HG02852 (cell line): ENCODE data around the gene CMTM6.
"Not testable (repeated sequence)": the region's sequence is repeated elsewhere in the genome, so short reads cannot be mapped to it uniquely, and the experiment has no call there.

Experiments
- ATAC-seq: cut with Tn5 transposase; IDR thresholded peaks from one replicate; pipeline ENCODE4 v1.9.1; 2021; ENCODE audit warnings: mild to moderate bottlenecking, moderate library complexity; ENCODE audit not compliant: unreplicated experiment

The CMTM6 gene, protein sequence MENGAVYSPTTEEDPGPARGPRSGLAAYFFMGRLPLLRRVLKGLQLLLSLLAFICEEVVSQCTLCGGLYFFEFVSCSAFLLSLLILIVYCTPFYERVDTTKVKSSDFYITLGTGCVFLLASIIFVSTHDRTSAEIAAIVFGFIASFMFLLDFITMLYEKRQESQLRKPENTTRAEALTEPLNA

DNA sequence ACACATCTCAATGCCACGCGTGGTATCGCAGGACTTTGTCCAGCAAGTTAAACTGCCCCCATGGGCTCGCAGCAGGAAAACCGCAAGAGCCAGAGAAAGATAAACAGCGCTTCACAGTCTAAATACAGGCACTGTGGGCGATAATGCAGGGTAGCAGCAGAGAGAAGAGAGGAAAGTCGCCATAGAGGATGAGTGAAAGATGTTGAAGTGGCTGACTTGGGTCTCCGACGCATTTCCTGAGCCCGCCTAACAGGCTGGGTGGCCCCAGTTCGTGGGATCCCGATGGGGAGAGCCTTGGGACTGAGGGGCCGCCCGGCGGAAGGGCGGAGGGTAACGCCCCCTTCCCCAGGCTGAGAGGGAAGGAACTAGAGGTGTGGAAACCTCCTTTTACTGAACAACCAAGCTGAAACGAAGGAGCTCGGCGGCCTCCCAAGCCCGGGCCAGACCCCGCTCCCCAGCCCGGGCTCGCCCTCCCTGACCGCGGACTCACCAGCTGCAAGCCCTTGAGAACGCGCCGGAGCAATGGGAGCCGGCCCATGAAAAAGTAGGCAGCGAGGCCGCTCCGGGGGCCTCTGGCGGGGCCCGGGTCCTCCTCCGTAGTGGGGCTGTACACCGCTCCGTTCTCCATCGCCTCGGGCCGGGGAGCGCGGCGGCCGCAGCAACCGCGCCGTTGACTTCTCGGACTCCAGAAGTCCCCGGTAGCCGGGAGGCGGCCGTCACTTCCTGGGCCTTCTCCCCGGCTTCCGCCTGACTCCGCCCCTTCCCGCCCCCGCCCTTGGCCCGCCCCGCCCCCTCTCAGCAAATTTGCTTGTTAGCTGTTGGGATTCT is at the start of gene CMTM6:
TSS of gene CMTM6 (minus strand) at position 735 of the 828 bp plus-strand sequence. CDS start at position 628, 107 bp downstream.
- ATAC-seq = peak; percentile 73

DNA sequence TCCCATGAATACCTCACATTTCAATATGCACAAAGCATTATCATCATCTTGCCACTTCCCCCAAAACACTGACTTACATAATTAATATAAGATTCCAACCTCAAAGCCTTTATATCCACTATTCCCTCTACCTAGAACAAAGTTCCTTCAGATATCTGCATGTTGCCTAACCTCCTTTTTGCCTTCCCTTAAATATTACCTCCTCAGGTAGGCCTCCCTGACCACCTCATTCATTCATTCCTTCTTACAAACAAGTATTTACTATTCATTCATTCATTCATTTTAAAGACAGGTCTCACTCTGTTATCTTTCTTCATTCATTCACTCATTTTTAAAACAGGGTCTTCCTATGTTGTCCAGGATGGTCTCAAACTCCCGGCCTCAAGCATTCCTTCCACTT is 49.4 kb upstream of the CMTM6 start:
- no peak for ATAC-seq

DNA sequence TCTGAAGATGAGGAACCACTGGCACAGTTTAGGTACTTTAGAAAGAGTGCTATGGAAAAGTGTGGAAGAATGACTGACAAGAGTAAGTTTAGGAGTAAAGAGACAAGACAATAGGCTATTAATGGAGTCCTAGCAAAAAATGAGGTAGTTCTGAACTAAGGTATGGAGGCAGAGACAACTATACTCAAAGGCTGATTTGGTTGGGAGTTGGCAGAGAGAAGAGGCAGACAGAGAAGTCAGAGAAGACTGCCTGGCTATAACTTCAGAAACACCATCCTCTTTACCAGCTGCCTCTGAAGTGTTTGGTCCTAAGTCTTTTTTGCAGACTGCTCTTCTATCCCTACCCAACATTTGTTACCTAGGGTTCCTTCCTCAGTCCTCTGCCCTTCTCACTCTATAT is 48.8 kb upstream of the CMTM6 start:
- peak; percentile 12 for ATAC-seq

DNA sequence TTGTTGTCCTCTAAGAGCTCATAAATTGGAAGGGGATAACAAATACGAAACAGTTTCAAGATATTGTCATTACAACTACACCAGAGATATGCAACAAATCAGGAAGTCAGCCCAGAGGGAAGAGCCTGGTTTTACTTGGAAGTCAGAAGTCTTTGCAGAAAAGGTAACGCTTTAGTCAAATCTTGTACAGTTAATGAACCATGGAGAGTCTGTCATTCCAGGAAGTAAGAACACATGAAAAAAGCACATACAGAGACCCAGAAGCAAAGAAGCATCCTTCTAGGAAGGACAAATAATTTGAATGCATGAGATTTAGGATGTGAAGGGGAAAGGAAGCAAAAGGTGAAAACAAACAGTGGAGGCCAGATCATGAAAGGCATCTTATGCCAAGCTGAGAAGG is 48.4 kb upstream of the CMTM6 start:
- ATAC-seq = peak; percentile 48

DNA sequence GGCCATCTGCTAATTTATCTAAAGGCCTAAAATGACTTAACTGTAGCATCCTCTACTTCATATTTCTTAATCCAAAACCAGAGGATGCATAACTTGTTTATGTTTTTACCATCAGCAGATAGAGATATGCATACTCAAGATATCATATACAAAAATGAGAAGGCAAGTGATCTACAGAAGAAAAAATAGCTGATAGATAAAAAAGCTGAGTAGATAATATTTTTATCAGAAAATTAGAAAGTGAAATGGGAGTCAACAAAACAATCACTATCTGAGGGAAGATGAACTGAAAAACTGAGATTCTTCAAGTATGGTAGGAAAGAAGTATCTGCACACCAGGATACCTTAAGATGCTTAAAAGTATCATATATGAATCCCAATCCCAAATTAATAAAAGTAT is 42.7 kb upstream of the CMTM6 start:
- no peak for ATAC-seq

DNA sequence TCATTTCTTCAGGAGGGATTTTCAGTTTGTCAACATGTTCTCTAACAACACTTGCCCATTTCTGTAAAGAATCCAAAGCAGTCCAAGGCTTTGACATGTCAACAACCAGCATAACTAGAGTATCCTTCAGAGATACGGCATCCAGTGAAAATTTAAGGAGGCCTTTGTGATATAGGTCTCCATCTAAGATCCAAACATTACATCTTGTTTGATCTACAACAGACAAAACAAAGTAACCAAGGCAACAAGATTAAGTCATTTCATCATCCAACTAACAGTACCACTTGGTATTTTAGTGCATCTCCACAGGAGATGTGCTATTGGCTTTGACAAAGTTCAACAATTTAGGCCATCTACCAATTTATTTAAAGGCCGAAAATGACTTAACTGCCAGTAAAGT is 42.2 kb upstream of the CMTM6 start:
- ATAC-seq = no peak

DNA sequence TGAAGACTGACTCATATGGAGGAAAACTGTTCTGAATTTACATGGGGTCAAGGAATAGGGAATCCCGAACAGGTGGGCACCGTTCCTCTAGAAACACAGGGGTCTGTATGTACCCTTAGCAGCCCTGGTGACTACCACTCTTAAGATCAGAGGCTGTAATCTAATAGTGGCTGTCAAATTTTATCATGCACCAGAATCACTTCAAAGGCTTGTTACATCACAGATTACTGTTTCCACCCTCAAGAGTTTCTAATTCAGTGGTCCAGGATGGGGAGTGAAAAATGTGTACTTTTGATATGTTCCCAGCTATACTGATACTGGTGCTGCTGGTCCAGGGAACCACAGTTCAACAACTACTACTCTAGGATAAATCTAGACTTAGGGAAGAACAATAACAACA is 40.2 kb upstream of the CMTM6 start:
- no peak for ATAC-seq

DNA sequence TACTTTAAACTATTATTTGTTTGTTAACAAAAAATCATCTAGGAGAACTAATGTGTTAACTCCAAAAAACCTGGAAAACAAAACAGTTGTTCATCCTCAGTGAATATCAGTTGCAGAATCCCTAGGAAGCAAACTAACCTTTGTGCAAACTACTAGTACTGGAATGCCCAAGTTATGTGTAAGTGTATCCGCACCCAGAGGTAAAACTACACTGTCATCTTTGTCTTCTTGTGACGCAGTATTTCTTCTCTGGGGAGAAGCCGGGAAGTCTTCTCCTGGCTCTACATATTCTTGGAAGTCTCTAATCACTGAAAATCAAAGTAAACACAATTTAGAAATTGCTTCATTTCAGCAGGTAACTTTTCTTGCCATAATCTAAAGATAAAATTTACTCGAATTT is 38.2 kb upstream of the CMTM6 start:
- no peak for ATAC-seq

DNA sequence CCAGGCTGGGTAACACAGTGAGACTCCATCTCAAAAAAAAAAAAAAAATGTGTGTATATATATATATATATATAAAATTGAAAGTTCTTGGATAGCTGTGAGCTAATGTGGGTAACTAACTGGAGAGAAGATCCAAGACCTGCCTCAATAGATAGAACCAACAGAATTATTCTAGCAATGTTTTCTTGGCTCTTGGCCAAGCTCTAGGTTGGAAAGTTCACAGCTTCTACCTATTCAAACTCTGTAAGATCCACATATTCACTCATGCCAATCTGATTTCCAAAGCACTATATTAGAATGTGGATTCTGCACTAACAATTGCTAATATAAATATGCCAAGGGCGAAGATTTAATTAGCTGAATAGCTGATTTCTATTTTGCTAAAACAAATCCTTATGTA is 29.8 kb upstream of the CMTM6 start:
- no peak for ATAC-seq

DNA sequence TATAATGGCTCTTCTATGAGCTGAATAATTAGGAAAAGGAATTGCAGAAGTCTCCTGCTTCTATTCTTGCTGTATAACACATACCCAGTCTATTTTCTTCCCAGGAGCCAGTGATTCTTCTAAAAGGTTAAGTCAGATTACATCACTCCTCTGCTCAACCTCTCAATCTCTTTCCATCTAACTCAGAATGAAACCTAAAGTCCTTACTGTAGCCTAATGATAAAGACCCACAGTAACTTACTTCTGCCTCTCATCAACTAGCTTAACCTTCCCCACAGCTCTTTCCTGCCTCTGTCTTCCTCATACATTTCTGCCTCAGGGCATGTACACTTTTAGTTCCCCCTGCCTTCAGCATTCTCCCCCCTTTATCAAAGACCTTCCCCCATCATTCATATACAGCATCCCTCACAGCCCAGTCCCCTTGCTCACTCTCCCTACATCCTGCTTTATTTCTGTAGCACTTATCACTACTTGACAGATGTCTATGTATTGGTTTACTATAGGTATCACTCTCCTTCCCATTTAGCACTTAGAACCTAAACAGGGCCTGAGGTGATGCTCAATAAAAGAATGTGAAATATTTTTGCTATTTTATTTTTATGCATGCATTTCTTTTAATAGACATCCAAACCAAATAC is 28.5 kb upstream of the CMTM6 start:
- ATAC-seq = peak; percentile 77

DNA sequence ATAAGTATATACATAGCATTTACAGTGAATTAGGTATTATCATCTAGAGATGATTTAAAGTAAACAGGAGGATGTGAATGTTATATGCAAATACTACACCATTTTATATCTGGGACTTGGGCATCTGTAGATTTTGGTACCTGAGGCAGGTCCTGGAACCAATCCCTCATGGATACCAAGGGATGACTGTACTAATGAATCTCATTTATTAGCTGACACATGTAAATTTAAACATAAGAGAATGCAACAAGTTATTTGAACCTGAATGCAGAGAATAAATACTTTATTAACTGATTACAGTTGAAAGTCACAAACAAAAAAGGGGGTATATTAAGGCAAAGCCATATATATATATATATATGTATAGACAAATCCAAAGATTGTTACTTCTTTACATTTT is 23.1 kb upstream of the CMTM6 start:
- ATAC-seq = no peak

DNA sequence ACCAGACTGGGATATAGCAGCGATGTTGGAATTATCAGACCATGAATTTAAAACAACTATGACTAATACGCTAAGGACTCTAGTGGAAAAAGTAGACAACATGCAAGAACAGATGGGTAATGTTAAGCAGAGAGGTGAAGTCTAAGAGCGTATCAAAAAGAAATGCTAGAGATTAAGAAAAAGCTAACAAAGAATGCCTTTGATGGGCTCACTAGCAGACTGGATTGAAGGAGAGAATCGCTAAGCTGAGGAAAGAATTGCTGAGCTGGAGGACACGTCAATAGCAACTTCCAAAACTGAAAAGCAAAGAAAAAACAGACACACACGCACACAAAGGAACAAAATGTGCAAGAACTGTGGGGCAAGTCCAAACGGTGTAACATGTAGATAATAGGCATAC is 20.0 kb upstream of the CMTM6 start:
- no peak for ATAC-seq

DNA sequence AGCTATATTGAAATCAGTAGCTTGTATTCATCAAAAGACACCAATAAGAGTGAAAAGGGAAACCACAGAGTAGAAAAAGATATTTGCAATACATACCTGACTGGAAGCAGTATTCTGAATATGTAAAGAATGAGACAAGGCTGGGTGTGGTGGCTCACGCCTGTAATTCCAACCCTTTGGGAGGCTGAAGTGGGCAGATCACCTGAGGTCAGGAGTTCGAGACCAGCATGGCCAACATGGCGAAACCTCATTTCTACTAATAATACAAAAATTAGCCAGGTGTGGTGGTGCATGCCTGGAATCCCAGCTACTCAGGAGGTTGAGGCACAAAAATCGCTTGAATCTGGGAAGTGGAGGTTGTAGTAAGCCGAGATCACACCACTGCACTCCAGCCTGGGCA is 16.3 kb upstream of the CMTM6 start:
- not testable (repeated sequence) for ATAC-seq

DNA sequence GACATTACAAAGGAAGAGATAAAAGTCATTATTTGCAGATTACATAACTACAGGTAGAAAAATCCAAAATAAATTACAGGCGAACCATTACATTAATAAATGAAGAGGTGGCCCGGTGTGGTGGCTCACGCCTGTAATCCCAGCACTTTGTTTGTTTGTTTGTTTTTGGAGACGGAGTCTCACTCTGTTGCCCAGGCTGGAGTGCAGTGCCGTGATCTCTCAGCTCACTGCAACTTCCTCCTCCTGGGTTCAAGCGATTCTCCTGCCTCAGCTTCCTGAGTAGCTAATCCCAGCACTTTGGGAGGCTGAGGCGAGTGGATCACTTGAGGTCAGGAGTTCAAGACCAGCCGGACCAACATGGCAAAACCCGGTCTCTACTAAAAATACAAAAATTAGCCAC is 14.1 kb upstream of the CMTM6 start:
- peak; percentile 20 for ATAC-seq

DNA sequence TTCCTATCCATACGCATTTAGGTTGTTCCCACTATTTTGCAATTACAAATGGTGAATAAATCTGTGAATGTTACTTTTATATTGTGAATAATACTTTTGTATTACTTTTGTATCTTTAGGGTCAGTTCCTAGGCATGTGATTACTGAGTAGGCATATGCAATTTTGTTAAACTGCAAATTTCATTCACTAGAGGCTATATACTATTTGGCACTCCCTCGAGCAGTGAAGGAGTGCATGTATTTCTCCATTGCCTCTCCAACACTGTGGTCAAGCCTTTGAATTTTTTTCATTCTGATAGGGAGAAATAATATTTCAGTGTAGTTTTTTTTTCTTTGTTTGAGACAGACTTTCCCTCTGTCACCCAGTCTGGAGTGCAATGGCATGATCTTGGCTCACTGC is 8.4 kb upstream of the CMTM6 start:
- no peak for ATAC-seq

DNA sequence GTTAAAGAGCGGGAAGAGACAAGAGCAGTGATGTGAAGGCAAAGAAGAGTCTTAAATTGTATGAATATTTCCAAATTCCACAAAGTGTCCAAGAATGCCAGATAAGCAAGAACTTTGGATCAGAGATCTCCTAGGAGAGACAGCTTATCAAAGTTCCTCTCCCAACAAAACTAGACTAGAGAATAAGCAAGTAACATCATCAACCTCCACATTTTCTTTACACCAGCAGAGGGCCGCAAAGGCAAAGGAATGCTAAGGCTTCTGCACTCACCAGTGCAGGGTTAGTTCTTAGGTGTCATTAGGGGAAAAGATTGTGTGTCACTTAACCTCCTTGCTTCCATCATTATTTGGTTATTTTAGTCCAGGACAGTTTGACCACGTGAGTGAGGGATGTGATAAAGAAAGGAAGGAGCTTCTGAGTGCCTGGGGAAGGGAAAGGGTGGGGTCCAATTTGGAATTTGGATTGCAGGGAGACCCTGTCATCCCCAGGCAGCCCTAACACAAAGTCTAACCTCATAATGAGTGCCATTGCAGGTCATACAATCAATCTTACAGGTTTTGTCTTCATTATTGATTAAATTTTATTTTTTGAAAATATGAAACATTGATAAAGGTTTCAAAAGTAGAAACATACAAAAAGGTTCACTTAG is 7.5 kb upstream of the CMTM6 start:
- ATAC-seq = peak; percentile 91

DNA sequence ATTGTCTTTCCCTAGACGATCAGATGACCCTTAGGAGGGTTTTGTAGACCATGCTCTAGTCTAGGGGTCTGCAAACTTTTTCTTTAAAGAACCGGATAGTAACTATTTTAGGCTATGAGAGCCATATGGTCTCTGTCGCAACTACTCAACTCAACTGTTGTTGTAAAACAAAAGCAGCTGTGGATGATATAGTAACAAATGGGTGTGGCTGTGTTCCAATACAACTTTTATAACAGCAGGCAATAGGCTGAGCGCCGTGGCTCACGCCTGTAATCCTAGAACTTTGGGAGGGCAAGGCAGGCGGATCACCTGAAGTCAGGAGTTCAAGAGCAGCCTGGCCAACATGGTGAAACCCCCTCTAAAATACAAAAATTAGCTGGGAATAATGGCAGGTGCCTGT is 6.1 kb upstream of the CMTM6 start:
- ATAC-seq = no peak

DNA sequence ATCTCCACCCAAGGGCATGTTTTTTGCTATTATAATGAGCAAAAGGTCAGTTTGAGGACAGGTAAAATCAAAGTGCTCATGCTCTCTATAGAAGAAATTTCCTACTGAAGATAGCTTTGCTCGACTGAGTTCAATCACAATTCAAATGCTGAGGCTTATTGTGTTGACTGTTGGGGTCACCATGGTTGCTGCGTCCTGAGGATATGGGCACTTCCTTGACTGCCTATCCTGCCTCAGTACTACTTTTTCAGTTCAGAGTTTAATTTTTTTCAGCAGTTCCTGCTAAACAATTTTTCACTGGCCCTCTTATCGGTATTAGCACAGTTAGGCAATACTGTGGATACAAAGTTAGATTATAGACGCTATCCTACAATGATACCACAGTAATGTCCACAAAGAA is 3.8 kb upstream of the CMTM6 start:
- no peak for ATAC-seq

DNA sequence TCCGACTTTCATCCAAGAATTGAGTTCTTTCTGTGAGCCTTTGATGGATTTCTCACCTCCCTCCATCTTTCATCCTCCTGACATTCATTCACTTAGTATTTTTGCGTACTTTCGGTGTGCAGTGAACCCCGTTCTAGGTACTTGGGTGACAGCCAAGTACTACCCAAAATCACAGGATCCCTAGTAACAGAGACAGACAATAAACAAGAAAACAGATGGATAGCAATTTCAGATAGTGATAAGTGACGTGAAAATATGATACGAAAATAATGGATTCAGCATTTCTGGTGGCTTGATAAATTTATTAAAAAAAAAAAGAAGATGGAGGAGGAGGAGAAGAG is 264 bp upstream of the CMTM6 start:
- ATAC-seq = no peak

DNA sequence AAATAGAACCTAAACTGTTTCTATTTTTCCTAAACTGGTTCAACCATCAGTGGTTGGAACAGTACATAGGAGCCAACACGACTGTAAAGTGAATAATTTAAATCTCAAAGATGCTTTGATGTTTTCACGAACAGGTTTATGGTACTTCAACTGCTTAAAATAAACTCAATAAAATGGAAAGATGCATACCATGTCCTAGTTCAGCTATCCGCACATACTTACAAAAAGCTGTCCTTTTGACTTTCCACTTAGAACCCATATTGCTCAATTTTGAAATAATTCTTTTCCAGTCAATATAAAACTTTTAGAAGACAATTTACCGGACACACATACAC is 902 bp downstream of the CMTM6 start:
- no peak for ATAC-seq

DNA sequence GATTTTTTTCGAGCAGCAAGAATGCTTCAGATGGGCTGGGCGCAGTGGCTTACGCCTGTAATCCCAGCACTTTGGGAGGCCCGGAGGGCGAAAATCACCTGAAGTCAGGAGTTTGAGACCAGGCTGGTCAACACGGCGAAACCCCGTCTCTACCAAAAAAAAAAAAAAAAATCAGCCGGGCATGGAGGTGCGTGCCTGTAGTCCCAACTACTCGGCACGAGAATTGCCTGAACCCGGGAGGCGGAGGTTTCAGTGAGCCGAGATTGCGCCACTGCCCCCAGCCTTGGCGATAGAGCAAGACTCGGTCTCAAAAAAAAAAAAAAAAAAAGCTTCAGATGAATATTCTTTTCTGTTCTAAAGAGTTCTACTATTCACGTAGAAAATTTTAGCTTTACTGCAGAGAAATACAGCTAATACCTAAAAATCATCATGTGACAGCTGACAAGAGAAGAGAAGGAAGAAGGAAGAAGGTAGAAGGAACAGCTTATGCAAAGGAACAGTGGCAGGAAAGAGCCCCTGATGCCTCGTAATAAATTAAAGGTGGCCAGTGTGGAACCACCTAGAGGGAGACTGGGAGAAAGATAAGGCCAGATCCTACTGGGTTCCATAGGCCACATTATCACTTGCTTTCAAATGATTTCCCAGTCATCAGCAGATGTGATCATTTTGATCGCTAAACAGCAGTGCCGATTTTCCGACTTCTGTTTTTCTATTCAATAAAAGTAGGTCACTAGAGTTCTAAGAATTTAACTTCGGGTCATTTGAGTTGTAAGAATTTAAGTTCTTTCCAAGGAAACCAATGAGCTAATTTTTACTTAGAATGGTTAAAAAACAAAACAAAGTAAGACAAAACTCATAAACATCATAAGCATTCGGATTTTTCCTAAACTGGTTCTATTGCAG is 1.5 kb downstream of the CMTM6 start:
- no peak for ATAC-seq
